Measurements from ENCODE around the gene IMMP2L. TPM values are rescaled to one million over a fixed set of nuclear protein-coding genes. Genes with fewer than 3 reads are reported as not detected.

IMMP2L gene
- total RNA-seq, 1 donor = 8.2 TPM

DNA sequence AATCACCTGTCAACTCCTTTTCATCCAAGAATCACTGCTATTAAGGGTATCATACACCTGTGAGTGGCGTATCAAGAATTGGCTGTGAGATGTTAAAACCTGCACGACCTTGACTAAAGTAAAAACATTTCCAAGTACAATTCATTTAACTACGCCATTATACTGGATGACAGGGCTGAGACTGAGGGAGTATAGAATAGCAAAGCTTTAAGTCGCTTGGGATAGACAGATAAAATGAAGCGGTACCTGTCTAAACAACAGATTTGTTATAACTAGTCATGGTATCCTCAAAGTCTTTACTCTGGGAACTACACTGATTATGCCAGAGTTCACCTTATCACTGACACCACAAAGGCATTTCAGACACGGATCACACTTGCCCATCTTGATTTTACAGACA lies 837.5 kb downstream of the IMMP2L start:
- TF ChIP-seq, protein P1, sequence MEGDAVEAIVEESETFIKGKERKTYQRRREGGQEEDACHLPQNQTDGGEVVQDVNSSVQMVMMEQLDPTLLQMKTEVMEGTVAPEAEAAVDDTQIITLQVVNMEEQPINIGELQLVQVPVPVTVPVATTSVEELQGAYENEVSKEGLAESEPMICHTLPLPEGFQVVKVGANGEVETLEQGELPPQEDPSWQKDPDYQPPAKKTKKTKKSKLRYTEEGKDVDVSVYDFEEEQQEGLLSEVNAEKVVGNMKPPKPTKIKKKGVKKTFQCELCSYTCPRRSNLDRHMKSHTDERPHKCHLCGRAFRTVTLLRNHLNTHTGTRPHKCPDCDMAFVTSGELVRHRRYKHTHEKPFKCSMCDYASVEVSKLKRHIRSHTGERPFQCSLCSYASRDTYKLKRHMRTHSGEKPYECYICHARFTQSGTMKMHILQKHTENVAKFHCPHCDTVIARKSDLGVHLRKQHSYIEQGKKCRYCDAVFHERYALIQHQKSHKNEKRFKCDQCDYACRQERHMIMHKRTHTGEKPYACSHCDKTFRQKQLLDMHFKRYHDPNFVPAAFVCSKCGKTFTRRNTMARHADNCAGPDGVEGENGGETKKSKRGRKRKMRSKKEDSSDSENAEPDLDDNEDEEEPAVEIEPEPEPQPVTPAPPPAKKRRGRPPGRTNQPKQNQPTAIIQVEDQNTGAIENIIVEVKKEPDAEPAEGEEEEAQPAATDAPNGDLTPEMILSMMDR (IDR thresholded peaks at IDR 0.05; ENCODE audit: insufficient read depth, low read depth, low read length) = no peak
- DNase-seq (ENCODE audit: low read depth) = no peak
- no peak overlapping the region for H3K4me3 ChIP-seq (ENCODE audit: low read depth, low read length)

GRCh38 chr7:110721395-110721794 lies 840.9 kb downstream of the IMMP2L start:
- TF ChIP-seq, protein P1 (IDR thresholded peaks at IDR 0.05; ENCODE audit: insufficient read depth, low read depth, low read length) = no peak
- DNase-seq (ENCODE audit: low read depth) = no peak
- no peak overlapping the region for H3K4me3 ChIP-seq (ENCODE audit: low read depth, low read length)

DNA sequence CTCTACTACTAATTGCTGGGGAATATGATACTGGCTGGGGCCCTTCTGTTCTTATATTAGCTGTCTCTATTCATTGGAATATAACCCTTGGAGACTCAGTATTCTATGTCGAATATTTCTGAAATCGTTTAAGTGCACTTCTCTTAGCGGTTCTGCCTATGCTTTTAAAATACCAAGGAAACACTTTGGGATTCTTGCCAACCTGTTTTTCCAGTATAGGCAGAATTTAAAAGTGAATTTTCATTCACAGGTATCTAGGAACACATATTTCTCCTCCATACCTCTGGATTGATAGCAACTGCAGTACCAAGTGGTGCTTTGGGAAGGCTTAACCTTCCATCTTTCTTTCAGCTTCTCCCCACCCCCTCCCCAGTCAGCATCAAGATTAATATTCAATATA lies 841.7 kb downstream of the IMMP2L start:
- TF ChIP-seq, protein P1 (IDR thresholded peaks at IDR 0.05; ENCODE audit: insufficient read depth, low read depth, low read length) = no peak
- H3K4me3 ChIP-seq (ENCODE audit: low read depth, low read length) = no peak overlapping the region
- no peak for DNase-seq (ENCODE audit: low read depth)

GRCh38 chr7:110719741-110720140 lies 842.6 kb downstream of the IMMP2L start:
- TF ChIP-seq, protein P1 (IDR thresholded peaks at IDR 0.05; ENCODE audit: insufficient read depth, low read depth, low read length) = no peak
- DNase-seq (ENCODE audit: low read depth) = no peak

DNA sequence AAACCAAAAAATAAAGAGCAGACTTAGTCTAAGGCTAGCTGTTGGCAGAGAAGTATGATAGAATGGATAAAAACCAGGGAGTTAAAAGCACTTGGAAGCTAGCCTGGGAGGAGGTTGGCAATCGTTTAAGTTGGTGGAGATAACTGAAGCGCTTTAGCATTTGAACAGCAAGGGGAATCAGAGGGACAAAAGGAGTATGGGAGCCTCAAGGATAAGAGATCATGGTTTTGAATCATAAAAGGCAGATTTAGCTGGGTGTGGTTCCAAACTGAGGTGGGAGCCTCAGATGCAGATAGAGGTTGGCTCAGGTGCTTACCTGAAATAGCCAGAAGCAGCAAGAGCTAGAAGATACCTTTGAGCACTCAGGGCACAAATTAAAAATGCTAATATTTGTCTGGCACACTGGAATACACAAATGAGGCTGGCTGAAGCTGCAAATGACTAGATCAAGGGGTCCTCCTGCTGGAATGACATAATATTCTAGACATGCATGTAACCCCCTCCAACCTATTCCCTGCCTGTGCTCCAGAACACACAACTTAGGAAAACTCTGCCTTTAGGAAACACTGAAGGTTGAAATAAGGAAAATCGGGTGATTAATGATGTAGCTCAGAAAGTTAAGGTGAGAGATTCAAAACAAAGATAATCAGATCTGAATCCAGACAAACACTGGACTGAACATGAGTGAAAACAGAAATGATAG lies 843.6 kb downstream of the IMMP2L start:
- no peak for DNase-seq (ENCODE audit: low read depth)
- TF ChIP-seq, protein P1 (IDR thresholded peaks at IDR 0.05; ENCODE audit: insufficient read depth, low read depth, low read length) = no peak
- H3K4me3 ChIP-seq (ENCODE audit: low read depth, low read length) = no peak overlapping the region

More at GRCh38 chr7:110719741-110720140, 842.6 kb downstream of the IMMP2L start:
- H3K4me3 ChIP-seq (ENCODE audit: low read depth, low read length) = no peak overlapping the region

GRCh38 chr7:110704225-110704624 lies 858.1 kb downstream of the IMMP2L start:
- DNase-seq (ENCODE audit: low read depth) = no peak
- TF ChIP-seq, protein P1 (IDR thresholded peaks at IDR 0.05; ENCODE audit: insufficient read depth, low read depth, low read length) = no peak
- H3K4me3 ChIP-seq (ENCODE audit: low read depth, low read length) = no peak overlapping the region

DNA sequence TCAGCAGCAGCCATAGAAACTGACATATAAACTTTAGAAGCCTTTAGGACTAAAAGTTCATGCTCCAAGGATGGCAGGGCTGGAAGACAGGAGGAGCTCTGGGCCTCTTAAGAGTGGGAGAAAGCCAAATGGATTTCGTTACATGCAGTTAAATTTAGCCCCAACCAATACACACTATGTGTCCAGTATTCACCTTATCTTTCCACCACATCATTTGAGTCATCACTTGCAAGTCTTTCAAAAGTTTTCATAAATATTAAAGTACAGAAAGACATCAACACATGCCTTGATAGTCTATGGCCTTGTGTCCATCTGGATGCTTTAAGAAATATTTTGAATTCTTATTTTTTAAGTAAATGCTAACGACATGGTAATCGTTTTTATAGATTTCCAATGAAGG lies 863.7 kb downstream of the IMMP2L start:
- TF ChIP-seq, protein P1 (IDR thresholded peaks at IDR 0.05; ENCODE audit: insufficient read depth, low read depth, low read length) = no peak
- no peak for DNase-seq (ENCODE audit: low read depth)
- no peak overlapping the region for H3K4me3 ChIP-seq (ENCODE audit: low read depth, low read length)

Data from fibroblast of villous mesenchyme (primary cell).